Measurements from ENCODE around the gene ALOXE3. TPM values are rescaled to one million over a fixed set of nuclear protein-coding genes. Genes with fewer than 3 reads are reported as not detected.

Gene ALOXE3
- total and polyA plus RNA-seq, 2 experiments from 2014 or later = 0.10 to 0.27 TPM

- H3K27me3 ChIP-seq (ENCODE audit: insufficient read depth) = no peaks in the 10 kb centered on the region
- no peak overlapping the region for H3K27ac ChIP-seq (ENCODE audit: low read depth)
- H2AFZ ChIP-seq = no peak overlapping the region
- ATAC-seq (no peak), DNase-seq (ENCODE audit: low spot score) (no peak)
- H3F3A ChIP-seq (replicated peaks; ENCODE audit: low read depth) = no peaks in the 10 kb centered on the region
- TF ChIP-seq JUNB (IDR thresholded peaks at IDR 0.05; ENCODE audit: unreplicated experiment) = no peak
- TF ChIP-seq NANOG (IDR thresholded peaks at IDR 0.05; ENCODE audit: borderline replicate concordance) = no peak
- TF ChIP-seq ZNF114 (CRISPR knock-in tag; IDR thresholded peaks at IDR 0.05) = no peak
- TF ChIP-seq EZH2 (IDR thresholded peaks at IDR 0.05; ENCODE audit: low read depth, unreplicated experiment) = no peak
- no peak for TF ChIP-seq EZH2phosphoT487 (IDR thresholded peaks at IDR 0.05; ENCODE audit: unreplicated experiment)
- no peak for TF ChIP-seq POLR2AphosphoS5 (IDR thresholded peaks at IDR 0.05; ENCODE audit: low read depth)
- TF ChIP-seq, protein P1, sequence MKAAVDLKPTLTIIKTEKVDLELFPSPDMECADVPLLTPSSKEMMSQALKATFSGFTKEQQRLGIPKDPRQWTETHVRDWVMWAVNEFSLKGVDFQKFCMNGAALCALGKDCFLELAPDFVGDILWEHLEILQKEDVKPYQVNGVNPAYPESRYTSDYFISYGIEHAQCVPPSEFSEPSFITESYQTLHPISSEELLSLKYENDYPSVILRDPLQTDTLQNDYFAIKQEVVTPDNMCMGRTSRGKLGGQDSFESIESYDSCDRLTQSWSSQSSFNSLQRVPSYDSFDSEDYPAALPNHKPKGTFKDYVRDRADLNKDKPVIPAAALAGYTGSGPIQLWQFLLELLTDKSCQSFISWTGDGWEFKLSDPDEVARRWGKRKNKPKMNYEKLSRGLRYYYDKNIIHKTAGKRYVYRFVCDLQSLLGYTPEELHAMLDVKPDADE (IDR thresholded peaks at IDR 0.05) = no peak
- no peak for TF ChIP-seq ZNF331 (CRISPR knock-in tag; IDR thresholded peaks at IDR 0.05; ENCODE audit: low read depth)
- TF ChIP-seq STAT1 (IDR thresholded peaks at IDR 0.05; ENCODE audit: unreplicated experiment) = no peak
- no peak for TF ChIP-seq REST (IDR thresholded peaks at IDR 0.05; ENCODE audit: unreplicated experiment)
- no peak for TF ChIP-seq CREB1 (CRISPR knock-in tag; IDR thresholded peaks at IDR 0.05; ENCODE audit: low read depth)
- no peak for TF ChIP-seq ZNF462 (CRISPR knock-in tag; IDR thresholded peaks at IDR 0.05)
- TF ChIP-seq, protein P2, sequence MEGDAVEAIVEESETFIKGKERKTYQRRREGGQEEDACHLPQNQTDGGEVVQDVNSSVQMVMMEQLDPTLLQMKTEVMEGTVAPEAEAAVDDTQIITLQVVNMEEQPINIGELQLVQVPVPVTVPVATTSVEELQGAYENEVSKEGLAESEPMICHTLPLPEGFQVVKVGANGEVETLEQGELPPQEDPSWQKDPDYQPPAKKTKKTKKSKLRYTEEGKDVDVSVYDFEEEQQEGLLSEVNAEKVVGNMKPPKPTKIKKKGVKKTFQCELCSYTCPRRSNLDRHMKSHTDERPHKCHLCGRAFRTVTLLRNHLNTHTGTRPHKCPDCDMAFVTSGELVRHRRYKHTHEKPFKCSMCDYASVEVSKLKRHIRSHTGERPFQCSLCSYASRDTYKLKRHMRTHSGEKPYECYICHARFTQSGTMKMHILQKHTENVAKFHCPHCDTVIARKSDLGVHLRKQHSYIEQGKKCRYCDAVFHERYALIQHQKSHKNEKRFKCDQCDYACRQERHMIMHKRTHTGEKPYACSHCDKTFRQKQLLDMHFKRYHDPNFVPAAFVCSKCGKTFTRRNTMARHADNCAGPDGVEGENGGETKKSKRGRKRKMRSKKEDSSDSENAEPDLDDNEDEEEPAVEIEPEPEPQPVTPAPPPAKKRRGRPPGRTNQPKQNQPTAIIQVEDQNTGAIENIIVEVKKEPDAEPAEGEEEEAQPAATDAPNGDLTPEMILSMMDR (conservative IDR thresholded peaks at IDR 0.05; ENCODE audit: low read depth in 2 of 2) = no peak
- no peak overlapping the region for H3K4me3 ChIP-seq
- no peak overlapping the region for H3K4me2 ChIP-seq
- H3K9me3 Mint-ChIP-seq = no peaks in the 10 kb centered on the region
- no peaks in the 10 kb centered on the region for H3K27me3 Mint-ChIP-seq (ENCODE audit: insufficient read depth, low read depth, poor library complexity)
- no peaks in the 10 kb centered on the region for H3K36me3 Mint-ChIP-seq (ENCODE audit: low read depth)
- H3K4me1 ChIP-seq (ENCODE audit: insufficient read depth) = no peaks in the 10 kb centered on the region
- no peaks in the 10 kb centered on the region for H3K79me2 ChIP-seq (replicated peaks; ENCODE audit: insufficient read depth)
- H3K4me1 Mint-ChIP-seq = peaks cover 2% of the 10 kb centered on the region; the same call in 2 of the 3 replicates
- no peaks in the 10 kb centered on the region for H4K20me1 ChIP-seq (replicated peaks; ENCODE audit: insufficient read depth)
- H3K9me2 ChIP-seq (ENCODE audit: insufficient read depth) = no peaks in the 10 kb centered on the region
- H3K27ac Mint-ChIP-seq = no peak overlapping the region
- H3K4me3 Mint-ChIP-seq = no peak overlapping the region
- no peaks in the 10 kb centered on the region for H3K36me3 ChIP-seq (ENCODE audit: insufficient read depth)
Observed at GRCh38 chr17:8048736-8049135, 69.6 kb downstream of the ALOXE3 start.

All from GM23338 (cell line).